Thyroid gland (tissue), 4 donors: ENCODE measurements around the gene SLC12A1. TPM values are rescaled to one million over a fixed set of nuclear protein-coding genes. Genes with fewer than 3 reads are reported as not detected.

Source experiments
- DNase-seq, 2 donors: peaks; one replicate each; pipeline ENCODE4 v3.0.0-alpha.2; 2019
- H3K27ac ChIP-seq, 3 donors: fragments of 200-600 bp; sonication (generic); 1 replicate in 2 of 3; 2 replicates in 1 of 3; pipeline ENCODE4 v1.5.1; 2016 to 2019; ENCODE audit warnings: mild to moderate bottlenecking in 1 of 3, moderate library complexity in 1 of 3
- H3K27me3 ChIP-seq: fragments of 200-600 bp; sonication (generic); one replicate; pipeline ENCODE4 v1.5.1; 2019
- H3K36me3 ChIP-seq, 2 donors: fragments of 200-600 bp; sonication (generic); one replicate each; pipeline ENCODE4 v1.5.1; 2016 to 2019
- H3K4me1 ChIP-seq, 2 donors: fragments of 200-600 bp; sonication (generic); one replicate each; pipeline ENCODE4 v1.5.1; 2017 to 2019
- H3K4me3 ChIP-seq, 3 donors: fragments of 200-600 bp; sonication (generic); replicated peaks in 1 of 3; 1 replicate in 2 of 3; 2 replicates in 1 of 3; pipeline ENCODE4 v1.5.1; 2016; ENCODE audit warnings: mild to moderate bottlenecking in 1 of 3
- H3K9me3 ChIP-seq: fragments of 200-600 bp; sonication (generic); one replicate; pipeline ENCODE4 v1.5.1; 2017
- POLR2A ChIP-seq, 2 donors: fragments of 450-650 bp; IDR thresholded peaks; one replicate each; pipeline ENCODE4 v1.6.1; 2017; ENCODE audit warnings: antibody characterized with exemption in 2 of 2, mild to moderate bottlenecking in 2 of 2, moderate library complexity in 1 of 2
- WGBS, 2 donors: methylation state at CpG; one replicate each; pipeline ENCODE4 v1.1.5; 2017; 5-methylcytosine and 5-hydroxymethylcytosine counted together
- intact Hi-C: fragments of 100-400 bp; cut with DNase I; formaldehyde crosslinking; loops from one replicate; pipeline ENCODE4 v1.15.1; 2023
- total RNA-seq, 4 donors: library from RNA; depleted of rRNA; stranded (reverse); fragments of >200 nt; gene quantifications; one replicate each; pipeline ENCODE4 v1.2.3, GENCODE V29; 2016
- TF ChIP-seq, protein P1 (sequence below), 6 experiments: fragments of 200-600 bp in 3 of 6; fragments of 450-650 bp in 3 of 6; sonication (generic) in 3 of 6; IDR thresholded peaks; one replicate each; pipeline ENCODE4 v1.5.1; 2016 to 2019; ENCODE audit warnings: antibody characterized with exemption in 6 of 6, mild to moderate bottlenecking in 2 of 6, inconsistent platforms in 1 of 6, moderate library complexity in 1 of 6

SLC12A1 gene
- total RNA-seq, 4 donors from 2014 or later: not detected

DNA sequence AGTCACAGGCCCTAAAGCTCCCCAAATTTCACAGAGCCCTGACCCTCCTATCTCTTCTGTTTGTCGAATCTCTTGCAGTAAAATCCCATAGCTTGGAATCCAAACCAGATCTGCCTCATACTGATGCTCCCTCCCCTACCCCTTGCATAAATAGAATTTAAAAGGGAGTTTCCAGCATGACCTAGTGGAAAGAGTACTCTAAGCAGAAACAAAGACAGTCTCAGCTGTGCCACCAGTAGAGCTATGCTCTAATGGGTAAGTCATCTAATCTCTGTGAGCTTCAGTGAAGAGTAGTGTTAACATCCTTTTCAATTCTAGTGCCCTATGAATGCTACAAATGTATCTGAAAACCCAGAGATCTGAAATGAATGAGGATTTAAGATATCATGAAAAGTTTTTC is 4.0 kb upstream of the SLC12A1 start:
- 67 to 83% methylated on average over 1 of the region's 1 CpG for WGBS, 2 donors
- TF ChIP-seq, protein P1, sequence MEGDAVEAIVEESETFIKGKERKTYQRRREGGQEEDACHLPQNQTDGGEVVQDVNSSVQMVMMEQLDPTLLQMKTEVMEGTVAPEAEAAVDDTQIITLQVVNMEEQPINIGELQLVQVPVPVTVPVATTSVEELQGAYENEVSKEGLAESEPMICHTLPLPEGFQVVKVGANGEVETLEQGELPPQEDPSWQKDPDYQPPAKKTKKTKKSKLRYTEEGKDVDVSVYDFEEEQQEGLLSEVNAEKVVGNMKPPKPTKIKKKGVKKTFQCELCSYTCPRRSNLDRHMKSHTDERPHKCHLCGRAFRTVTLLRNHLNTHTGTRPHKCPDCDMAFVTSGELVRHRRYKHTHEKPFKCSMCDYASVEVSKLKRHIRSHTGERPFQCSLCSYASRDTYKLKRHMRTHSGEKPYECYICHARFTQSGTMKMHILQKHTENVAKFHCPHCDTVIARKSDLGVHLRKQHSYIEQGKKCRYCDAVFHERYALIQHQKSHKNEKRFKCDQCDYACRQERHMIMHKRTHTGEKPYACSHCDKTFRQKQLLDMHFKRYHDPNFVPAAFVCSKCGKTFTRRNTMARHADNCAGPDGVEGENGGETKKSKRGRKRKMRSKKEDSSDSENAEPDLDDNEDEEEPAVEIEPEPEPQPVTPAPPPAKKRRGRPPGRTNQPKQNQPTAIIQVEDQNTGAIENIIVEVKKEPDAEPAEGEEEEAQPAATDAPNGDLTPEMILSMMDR (IDR thresholded peaks at IDR 0.05): no peak
- TF ChIP-seq POLR2A (IDR thresholded peaks at IDR 0.05): no peak
- intact Hi-C loops: no loop called here

DNA sequence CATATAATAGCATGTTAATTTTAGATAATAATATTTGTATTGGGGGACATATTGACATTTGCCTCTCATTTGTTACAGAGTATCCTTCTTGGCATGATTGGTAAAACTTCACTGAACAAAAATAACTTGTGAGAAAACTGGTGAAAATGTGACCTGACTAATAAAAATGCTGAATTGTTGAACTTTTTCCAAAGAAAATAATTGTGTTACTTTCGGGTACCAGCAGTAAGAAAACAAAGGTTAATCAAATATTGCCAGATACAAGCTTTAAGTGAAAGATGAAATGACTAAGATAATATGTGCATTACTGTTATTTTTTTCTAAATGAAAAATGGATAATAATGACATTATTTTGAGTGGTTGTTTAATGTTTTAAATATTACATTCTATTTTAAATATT is 15.2 kb downstream of the SLC12A1 start:
- TF ChIP-seq, protein P1 (IDR thresholded peaks at IDR 0.05): no peak
- no peak overlapping the region for H3K27ac ChIP-seq
- no peaks in the 10 kb centered on the region for H3K27me3 ChIP-seq
- intact Hi-C loops: no loop called here
- H3K9me3 ChIP-seq: no peaks in the 10 kb centered on the region
- WGBS, 2 donors: 19 to 27% methylated on average over 1 of the region's 1 CpG
- H3K4me3 ChIP-seq: no peak overlapping the region
- no peaks in the 10 kb centered on the region for H3K36me3 ChIP-seq
- no peak for DNase-seq
- H3K4me1 ChIP-seq: peaks cover 6 to 10% of the 10 kb centered on the region in 2 donors

More for the DNA sequence above, 4.0 kb upstream of the SLC12A1 start:
- Histone ChIP-seq H3K27me3 (no peaks in the 10 kb centered on the region), H3K4me3 (no peak overlapping the region), H3K36me3 (no peaks in the 10 kb centered on the region), H3K4me1 (no peaks in the 10 kb centered on the region), H3K27ac (no peak overlapping the region), H3K9me3 (no peaks in the 10 kb centered on the region)
- no peak for DNase-seq

DNA sequence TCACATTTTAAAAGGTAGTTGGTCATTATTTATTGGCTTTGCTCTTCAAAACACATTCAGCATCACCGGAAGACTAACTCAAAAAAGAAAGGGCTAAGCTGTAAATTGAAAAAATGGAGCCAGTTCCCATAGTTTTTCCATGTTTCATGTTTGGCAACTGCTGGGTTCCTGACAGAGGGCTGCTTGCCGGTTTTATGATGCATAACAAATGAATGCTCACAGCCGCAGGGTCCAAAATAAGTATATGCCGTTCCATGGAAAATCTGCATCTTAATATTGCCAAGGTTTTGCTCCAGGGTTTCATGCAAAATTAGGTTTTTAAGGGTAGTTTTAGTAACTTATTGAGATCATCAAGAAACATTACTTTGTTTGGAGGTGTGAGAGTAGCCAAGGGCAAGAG is 15.8 kb downstream of the SLC12A1 start:
- Histone ChIP-seq H3K27me3 (no peaks in the 10 kb centered on the region), H3K4me1 (peaks cover 6 to 10% of the 10 kb centered on the region in 2 donors), H3K36me3 (no peaks in the 10 kb centered on the region), H3K4me3 (no peak overlapping the region), H3K9me3 (no peaks in the 10 kb centered on the region), H3K27ac (no peak overlapping the region)
- WGBS, 2 donors: 82 to 83% methylated on average over 4 of the region's 4 CpGs
- no peak for DNase-seq
- TF ChIP-seq, protein P1 (IDR thresholded peaks at IDR 0.05): no peak
- TF ChIP-seq POLR2A (IDR thresholded peaks at IDR 0.05): no peak
- intact Hi-C loops: no loop called here

DNA sequence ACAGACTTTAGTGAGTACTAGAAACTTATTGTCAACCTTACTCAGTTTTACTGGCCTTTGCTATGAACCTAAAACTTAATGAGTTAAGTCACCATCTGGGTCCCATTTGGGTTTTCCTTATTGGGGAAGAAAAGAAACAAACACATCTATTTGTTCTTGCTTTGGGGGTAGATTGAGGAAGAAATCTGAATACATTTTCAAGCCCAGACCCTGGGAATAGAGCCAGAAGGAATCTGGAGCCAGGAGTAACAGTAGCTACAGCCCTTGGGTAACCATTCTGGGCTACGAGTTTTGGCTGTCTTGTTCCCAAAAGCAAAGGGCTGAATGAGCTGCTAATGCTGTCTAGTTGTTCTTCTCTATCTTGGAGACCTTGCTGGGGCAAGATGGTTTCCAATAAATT is 16.5 kb downstream of the SLC12A1 start:
- intact Hi-C loops: no loop called here
- 50 to 64% methylated on average over 1 of the region's 1 CpG for WGBS, 2 donors
- H3K4me3 ChIP-seq: no peak overlapping the region

DNA sequence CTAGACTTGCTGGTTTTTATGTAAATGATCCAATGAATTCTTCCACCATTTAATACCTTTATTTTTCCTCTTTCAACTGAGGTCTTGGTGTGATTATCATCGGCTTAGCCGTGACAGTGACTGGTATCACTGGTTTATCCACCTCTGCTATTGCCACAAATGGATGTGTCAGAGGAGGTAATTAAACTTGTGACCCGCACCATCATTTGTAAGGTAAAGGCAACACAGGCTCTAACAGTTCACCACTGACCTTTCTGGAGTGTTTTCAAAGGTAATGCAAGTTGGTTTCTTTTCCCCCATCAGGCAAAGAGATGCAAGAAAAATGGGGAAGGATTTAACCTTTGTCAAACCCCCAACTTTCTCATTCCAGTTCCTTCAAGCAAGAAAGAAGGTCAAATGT is 19.7 kb downstream of the SLC12A1 start:
- H3K27me3 ChIP-seq: no peaks in the 10 kb centered on the region
- 49 to 60% methylated on average over 3 of the region's 3 CpGs for WGBS, 2 donors
- intact Hi-C loops: no loop called here
- no peak overlapping the region for H3K4me3 ChIP-seq
- H3K36me3 ChIP-seq: no peaks in the 10 kb centered on the region
- H3K9me3 ChIP-seq: no peaks in the 10 kb centered on the region
- TF ChIP-seq, protein P1 (IDR thresholded peaks at IDR 0.05): no peak
- no peak for TF ChIP-seq POLR2A (IDR thresholded peaks at IDR 0.05)
- DNase-seq: no peak
- H3K4me1 ChIP-seq: peaks cover 6 to 7% of the 10 kb centered on the region in 2 donors
- H3K27ac ChIP-seq: no peak overlapping the region

More for the DNA sequence above, 16.5 kb downstream of the SLC12A1 start:
- Histone ChIP-seq H3K9me3 (no peaks in the 10 kb centered on the region), H3K4me1 (peaks cover 6 to 10% of the 10 kb centered on the region in 2 donors), H3K36me3 (no peaks in the 10 kb centered on the region), H3K27me3 (no peaks in the 10 kb centered on the region), H3K27ac (no peak overlapping the region)
- TF ChIP-seq, protein P1 (IDR thresholded peaks at IDR 0.05): no peak
- no peak for TF ChIP-seq POLR2A (IDR thresholded peaks at IDR 0.05)
- no peak for DNase-seq
